GM21723 (cell line): ENCODE results near the gene COL9A3.

Experiments used
- ATAC-seq: cut with Tn5 transposase; IDR thresholded peaks from one replicate; pipeline ENCODE4 v1.9.1; 2021; ENCODE audit warnings: mild to moderate bottlenecking, moderate library complexity; ENCODE audit not compliant: unreplicated experiment

COL9A3 gene

GRCh38 chr20:62822239-62822787, 5.5 kb downstream of the COL9A3 start:
- ATAC-seq: no peak

- ATAC-seq: peak; percentile 45
Measured at GRCh38 chr20:62822788-62823651, 6.2 kb downstream of the COL9A3 start.

- ATAC-seq: no peak
Measured at GRCh38 chr20:62823688-62824475, 7.0 kb downstream of the COL9A3 start.

- ATAC-seq: no peak
Measured at GRCh38 chr20:62824476-62825332, 7.9 kb downstream of the COL9A3 start.

DNA sequence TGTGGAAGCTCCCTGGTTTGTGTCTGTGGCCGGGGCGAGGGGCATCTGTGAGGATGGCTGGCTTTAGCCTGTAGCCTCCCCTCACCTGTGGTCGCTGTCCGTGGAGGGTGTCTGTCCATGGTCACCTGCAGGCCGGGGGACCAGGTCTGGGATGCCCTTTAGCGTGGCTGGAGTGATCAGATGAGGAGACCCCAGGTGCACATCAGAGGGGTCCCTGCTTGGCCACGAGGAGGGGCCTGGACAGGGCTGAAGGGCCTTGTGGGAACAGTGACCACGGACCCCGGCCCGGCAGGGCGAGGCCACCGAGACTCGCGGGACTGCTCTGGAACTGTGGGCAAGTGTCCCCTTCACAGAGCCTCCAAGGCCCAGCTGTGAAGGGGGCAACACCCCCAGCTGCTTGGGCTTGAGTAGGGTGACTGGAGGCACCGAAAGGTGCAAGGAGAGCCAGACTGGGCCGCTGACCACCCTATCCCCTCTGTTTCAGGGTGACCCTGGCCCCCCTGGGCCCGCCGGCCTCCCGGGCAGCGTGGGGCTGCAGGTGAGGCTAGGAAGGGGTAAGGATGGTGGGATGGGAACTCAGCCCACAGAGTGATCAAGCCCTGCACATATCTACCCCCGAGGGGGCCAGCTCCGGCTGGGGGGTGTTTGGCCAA, 8.6 kb downstream of the COL9A3 start:
- no peak for ATAC-seq

GRCh38 chr20:62825986-62826645, 9.3 kb downstream of the COL9A3 start:
- ATAC-seq: no peak

DNA sequence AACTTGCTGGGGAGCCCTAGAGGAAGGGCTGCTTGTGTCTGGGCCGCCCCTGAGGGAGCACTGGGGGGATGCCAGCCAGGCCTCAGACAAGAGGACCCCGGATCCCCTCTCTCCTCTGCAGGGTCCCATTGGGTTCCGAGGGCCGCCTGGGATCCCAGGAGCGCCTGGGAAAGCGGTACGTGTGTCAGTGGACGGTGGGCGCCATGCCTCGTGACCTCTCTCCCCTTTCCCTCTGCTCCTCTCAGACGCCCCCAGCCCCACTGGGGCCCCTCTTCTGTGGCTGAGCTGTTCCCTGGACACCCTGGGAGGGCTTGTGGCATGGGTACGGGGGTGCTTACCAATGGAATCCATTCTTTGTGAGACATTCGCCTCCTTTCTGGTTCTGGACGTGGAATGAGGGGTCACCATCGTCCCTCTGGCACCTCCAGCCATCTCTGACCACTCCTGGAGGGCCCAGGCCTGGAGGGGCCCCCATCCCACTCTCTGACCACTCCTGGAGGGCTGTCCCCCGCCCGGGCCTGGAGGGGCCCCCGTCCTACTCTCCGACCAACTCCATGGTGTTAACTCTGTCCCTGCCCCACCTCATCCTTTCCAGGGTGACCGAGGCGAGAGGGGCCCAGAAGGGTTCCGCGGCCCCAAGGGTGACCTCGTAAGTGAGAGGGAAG, 9.9 kb downstream of the COL9A3 start:
- no peak for ATAC-seq

GRCh38 chr20:62827311-62828038, 10.6 kb downstream of the COL9A3 start:
- ATAC-seq: no peak

DNA sequence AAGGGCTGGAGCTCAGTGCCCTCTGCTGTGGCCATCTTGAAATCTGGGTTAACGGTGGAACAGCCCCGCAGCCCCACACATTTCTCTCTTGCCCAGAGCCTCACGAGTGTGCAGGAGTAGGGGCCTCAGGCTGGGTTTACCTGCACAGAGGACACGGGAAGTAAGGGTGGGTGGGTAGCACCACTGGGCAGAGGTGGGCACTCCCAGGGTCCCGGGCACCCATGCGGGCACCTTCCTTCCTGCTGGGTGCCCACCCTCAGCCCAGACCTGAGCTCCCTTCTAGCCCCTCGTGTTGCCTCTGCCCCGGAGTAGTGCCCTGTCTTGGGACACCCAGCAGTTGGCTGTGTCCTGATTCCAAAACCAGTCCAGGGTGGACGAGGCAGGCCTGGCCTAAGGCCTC, 11.2 kb downstream of the COL9A3 start:
- ATAC-seq: no peak

GRCh38 chr20:62828511-62829230, 11.8 kb downstream of the COL9A3 start:
- no peak for ATAC-seq

- no peak for ATAC-seq
Measured at GRCh38 chr20:62829231-62830230, 12.7 kb downstream of the COL9A3 start.

DNA sequence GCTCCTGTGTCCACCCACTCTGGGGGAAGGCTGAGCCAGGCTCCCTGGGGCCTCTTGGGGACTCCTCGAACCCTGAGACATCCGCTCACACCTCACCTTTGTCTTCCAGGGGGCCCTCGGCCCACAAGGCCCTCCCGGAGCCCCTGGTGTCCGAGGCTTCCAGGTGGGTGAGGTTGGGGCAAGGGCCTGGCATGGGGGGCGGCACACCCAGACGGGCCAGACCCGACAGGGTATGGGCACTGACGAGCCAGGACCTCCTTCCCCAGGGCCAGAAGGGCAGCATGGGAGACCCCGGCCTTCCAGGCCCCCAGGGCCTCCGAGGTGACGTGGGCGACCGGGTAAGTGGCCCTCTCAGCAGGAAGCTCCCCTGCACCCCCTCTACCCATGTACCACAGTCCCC, 13.4 kb downstream of the COL9A3 start:
- ATAC-seq: no peak

GRCh38 chr20:62830821-62831220, 14.0 kb downstream of the COL9A3 start:
- ATAC-seq: no peak

DNA sequence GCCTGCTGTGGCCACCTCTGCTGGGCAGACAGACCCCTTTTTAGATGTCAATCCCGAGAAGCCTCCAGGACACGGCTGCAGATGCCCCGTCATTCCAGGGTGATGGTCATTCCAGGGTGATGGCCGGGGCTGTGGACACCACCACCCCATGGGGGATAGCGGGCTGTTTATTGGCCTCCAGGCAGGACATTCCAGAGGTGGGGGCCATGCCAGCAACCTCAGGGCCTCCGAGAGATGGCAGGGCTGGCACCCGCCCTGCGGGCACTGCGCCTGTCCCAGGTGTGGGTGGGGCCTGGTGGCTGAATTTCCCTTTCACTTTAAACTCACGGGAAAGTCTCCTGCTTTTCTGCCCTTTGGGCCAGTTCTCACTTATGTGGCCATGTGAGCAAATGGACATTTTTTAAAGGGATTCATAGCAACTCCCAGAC, 14.5 kb downstream of the COL9A3 start:
- ATAC-seq: no peak

- ATAC-seq: no peak
Measured at GRCh38 chr20:62831854-62832211, 15.0 kb downstream of the COL9A3 start.

DNA sequence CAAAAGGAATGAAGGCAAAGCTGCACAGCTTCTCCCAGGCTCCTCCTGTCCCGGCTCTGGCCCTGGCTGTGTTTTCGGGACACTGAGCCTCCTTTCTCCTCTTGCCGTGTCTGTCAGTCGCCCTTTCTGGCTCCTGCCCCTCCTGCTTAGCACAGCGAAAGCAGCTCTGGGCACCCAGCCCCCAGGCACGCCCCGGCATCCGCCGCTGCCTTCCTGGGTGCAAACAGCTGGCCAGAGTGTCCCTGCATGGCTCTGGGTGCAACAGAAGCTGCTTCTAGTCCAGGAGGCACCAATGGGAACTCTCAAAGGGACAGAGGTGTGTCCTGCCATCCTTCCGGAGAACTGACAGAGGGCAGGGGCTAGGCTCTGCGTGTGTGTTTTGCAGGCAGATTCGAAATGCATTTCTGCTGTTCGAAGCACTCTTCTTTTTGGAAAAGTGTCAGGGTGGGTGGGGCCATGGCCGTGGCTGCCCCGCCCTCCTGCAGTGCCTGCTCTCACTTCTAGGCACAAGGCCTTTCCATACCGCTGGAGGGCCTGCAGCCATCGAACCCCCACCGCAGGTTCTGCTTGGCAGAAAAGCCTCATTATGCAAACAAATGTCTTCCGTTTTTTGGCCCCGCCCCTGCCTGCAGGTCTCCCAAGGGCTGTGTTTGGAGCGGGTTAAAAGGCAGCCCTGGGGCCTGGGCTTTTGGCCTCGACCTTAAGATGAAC, 15.5 kb downstream of the COL9A3 start:
- peak; percentile 72 for ATAC-seq
